ENCODE measurements around the gene ACTL7A.
"Not testable (repeated sequence)": the region's sequence is repeated elsewhere in the genome, so short reads cannot be mapped to it uniquely, and the experiment has no call there.

The ACTL7A gene

GRCh38 chr9:108861997-108862396 lies at the start of gene ACTL7A:
Gene ACTL7A (plus strand): TSS chr9:108862266. CDS start chr9:108862323, 57 bp downstream.
- no peak for DNase-seq

GRCh38 chr9:108812396-108813025 lies 49.6 kb upstream of the ACTL7A start:
- no peak for DNase-seq

GRCh38 chr9:108813951-108814601 lies 48.0 kb upstream of the ACTL7A start:
- no peak for DNase-seq

GRCh38 chr9:108815156-108815555 lies 46.9 kb upstream of the ACTL7A start:
- DNase-seq: no peak

GRCh38 chr9:108816037-108816436 lies 46.0 kb upstream of the ACTL7A start:
- DNase-seq: no peak

- DNase-seq: no peak
Observed at GRCh38 chr9:108823829-108824228, 38.2 kb upstream of the ACTL7A start.

GRCh38 chr9:108830272-108830671 lies 31.8 kb upstream of the ACTL7A start:
- DNase-seq: no peak

GRCh38 chr9:108831496-108832178 lies 30.4 kb upstream of the ACTL7A start:
- no peak for DNase-seq

- DNase-seq: no peak
Observed at GRCh38 chr9:108832179-108832500, 29.9 kb upstream of the ACTL7A start.

GRCh38 chr9:108834959-108835665 lies 27.0 kb upstream of the ACTL7A start:
- no peak for DNase-seq

GRCh38 chr9:108835831-108836230 lies 26.2 kb upstream of the ACTL7A start:
- no peak for DNase-seq

GRCh38 chr9:108836319-108836718 lies 25.7 kb upstream of the ACTL7A start:
- DNase-seq: no peak

GRCh38 chr9:108836781-108837180 lies 25.3 kb upstream of the ACTL7A start:
- no peak for DNase-seq

GRCh38 chr9:108837530-108837929 lies 24.5 kb upstream of the ACTL7A start:
- DNase-seq: no peak

- DNase-seq: no peak
Observed at GRCh38 chr9:108838017-108838416, 24.0 kb upstream of the ACTL7A start.

GRCh38 chr9:108839561-108839960 lies 22.5 kb upstream of the ACTL7A start:
- DNase-seq: not testable (repeated sequence)

- no peak for DNase-seq
Observed at GRCh38 chr9:108842610-108843295, 19.3 kb upstream of the ACTL7A start.

- DNase-seq: no peak
Observed at GRCh38 chr9:108844391-108844790, 17.7 kb upstream of the ACTL7A start.

GRCh38 chr9:108844856-108845255 lies 17.2 kb upstream of the ACTL7A start:
- peak; percentile 63 for DNase-seq

GRCh38 chr9:108845507-108845906 lies 16.6 kb upstream of the ACTL7A start:
- DNase-seq: no peak

GRCh38 chr9:108845947-108846346 lies 16.1 kb upstream of the ACTL7A start:
- DNase-seq: no peak

- DNase-seq: not testable (repeated sequence)
Observed at GRCh38 chr9:108848296-108848695, 13.8 kb upstream of the ACTL7A start.

GRCh38 chr9:108850293-108850897 lies 11.7 kb upstream of the ACTL7A start:
- no peak for DNase-seq
